ENCODE measurements around the gene FYTTD1. TPM values are rescaled to one million over a fixed set of nuclear protein-coding genes. Genes with fewer than 3 reads are reported as not detected.
"Not testable (repeated sequence)": the region's sequence is repeated elsewhere in the genome, so short reads cannot be mapped to it uniquely, and the experiment has no call there.

FYTTD1 gene
- total RNA-seq, 3 donors from 2014 or later, result 56.5 to 61.6 (median 56.7) TPM

GRCh38 chr3:197720694-197721093 is 29.0 kb upstream of the FYTTD1 start:
- H3K4me3 ChIP-seq, result no peak overlapping the region
- TF ChIP-seq POLR2AphosphoS5 (IDR thresholded peaks at IDR 0.05), result no peak
- TF ChIP-seq POLR2A (IDR thresholded peaks at IDR 0.05), result no peak
- TF ChIP-seq CTCF (IDR thresholded peaks at IDR 0.05), result no peak
- no peak for DNase-seq (ENCODE audit: low spot score in 2 of 2)
- H3K9me3 ChIP-seq, result no peaks in the 10 kb centered on the region
- intact Hi-C loops (cut with DNase I; ENCODE audit: low total_unique reads), result no loop called here
- H3K27me3 ChIP-seq, result no peaks in the 10 kb centered on the region
- no peaks in the 10 kb centered on the region for H3K4me1 ChIP-seq
- no peak overlapping the region for H3K27ac ChIP-seq
- no peaks in the 10 kb centered on the region for H3K36me3 ChIP-seq

- Histone ChIP-seq H3K27me3 (no peaks in the 10 kb centered on the region), H3K27ac (no peak overlapping the region), H3K36me3 (no peaks in the 10 kb centered on the region), H3K9me3 (no peaks in the 10 kb centered on the region), H3K4me3 (no peak overlapping the region), H3K4me1 (no peaks in the 10 kb centered on the region)
- intact Hi-C loops (cut with DNase I; ENCODE audit: low total_unique reads), result no loop called here
- no peak for DNase-seq (ENCODE audit: low spot score in 2 of 2)
- TF ChIP-seq CTCF (IDR thresholded peaks at IDR 0.05) (no peak), POLR2AphosphoS5 (IDR thresholded peaks at IDR 0.05) (no peak), POLR2A (IDR thresholded peaks at IDR 0.05) (no peak)
Observed at GRCh38 chr3:197722734-197723133, 26.9 kb upstream of the FYTTD1 start.

- intact Hi-C loops (cut with DNase I; ENCODE audit: low total_unique reads); H3K4me3 ChIP-seq; H3K9me3 ChIP-seq; H3K27ac ChIP-seq; DNase-seq (ENCODE audit: low spot score in 2 of 2); H3K36me3 ChIP-seq; H3K4me1 ChIP-seq; H3K27me3 ChIP-seq: not testable (repeated sequence)
Observed at GRCh38 chr3:197727878-197728277, 21.8 kb upstream of the FYTTD1 start.

GRCh38 chr3:197728487-197728886 is 21.2 kb upstream of the FYTTD1 start:
- Histone ChIP-seq H3K9me3 (no peaks in the 10 kb centered on the region), H3K4me1 (no peaks in the 10 kb centered on the region), H3K36me3 (no peaks in the 10 kb centered on the region), H3K27ac (no peak overlapping the region), H3K27me3 (no peaks in the 10 kb centered on the region), H3K4me3 (no peak overlapping the region)
- intact Hi-C loops (cut with DNase I; ENCODE audit: low total_unique reads), result no loop called here
- TF ChIP-seq POLR2AphosphoS5 (IDR thresholded peaks at IDR 0.05) (no peak), POLR2A (IDR thresholded peaks at IDR 0.05) (no peak), CTCF (IDR thresholded peaks at IDR 0.05) (no peak)
- DNase-seq (ENCODE audit: low spot score in 2 of 2), result no peak

- no peaks in the 10 kb centered on the region for H3K9me3 ChIP-seq
- no peaks in the 10 kb centered on the region for H3K4me1 ChIP-seq
Observed at GRCh38 chr3:197730200-197730599, 19.5 kb upstream of the FYTTD1 start.

GRCh38 chr3:197730770-197731169 is 18.9 kb upstream of the FYTTD1 start:
- H3K4me3 ChIP-seq; H3K36me3 ChIP-seq; H3K4me1 ChIP-seq; H3K9me3 ChIP-seq; H3K27me3 ChIP-seq; DNase-seq (ENCODE audit: low spot score in 2 of 2); intact Hi-C loops (cut with DNase I; ENCODE audit: low total_unique reads); H3K27ac ChIP-seq: not testable (repeated sequence)

More at GRCh38 chr3:197730200-197730599, 19.5 kb upstream of the FYTTD1 start:
- Histone ChIP-seq H3K36me3 (no peaks in the 10 kb centered on the region), H3K27ac (no peak overlapping the region), H3K4me3 (no peak overlapping the region), H3K27me3 (no peaks in the 10 kb centered on the region)
- intact Hi-C loops (cut with DNase I; ENCODE audit: low total_unique reads), result no loop called here
- TF ChIP-seq POLR2A (IDR thresholded peaks at IDR 0.05) (no peak), POLR2AphosphoS5 (IDR thresholded peaks at IDR 0.05) (no peak), CTCF (IDR thresholded peaks at IDR 0.05) (no peak)
- no peak for DNase-seq (ENCODE audit: low spot score in 2 of 2)

GRCh38 chr3:197731483-197731882 is 18.2 kb upstream of the FYTTD1 start:
- H3K4me3 ChIP-seq; intact Hi-C loops (cut with DNase I; ENCODE audit: low total_unique reads); H3K27ac ChIP-seq; H3K9me3 ChIP-seq; H3K36me3 ChIP-seq; DNase-seq (ENCODE audit: low spot score in 2 of 2); H3K27me3 ChIP-seq; H3K4me1 ChIP-seq: not testable (repeated sequence)
